GM21390 (cell line): ENCODE data around the gene SPRR1A.

Experiments
- ATAC-seq: cut with Tn5 transposase; IDR thresholded peaks from one replicate; pipeline ENCODE4 v1.9.1; 2021; ENCODE audit not compliant: unreplicated experiment

Gene SPRR1A

GRCh38 chr1:153028766-153029165, 44.9 kb downstream of the SPRR1A start:
- ATAC-seq: no peak

- no peak for ATAC-seq
Observed at GRCh38 chr1:153030895-153031294, 47.0 kb downstream of the SPRR1A start, which contains the start of gene SPRR1B. TSS of gene SPRR1B (plus strand) at chr1:153031203. CDS start at chr1:153032346, 1,143 bp downstream.

- ATAC-seq: no peak
Observed at GRCh38 chr1:153032073-153032472, 48.2 kb downstream of the SPRR1A start.

- ATAC-seq: no peak
Observed at GRCh38 chr1:153032677-153033308, 48.9 kb downstream of the SPRR1A start.

- ATAC-seq: no peak
Observed at GRCh38 chr1:153035211-153035610, 51.3 kb downstream of the SPRR1A start.
